NCI-H510A treated with DMSO at 0.1 percent for 48 hours (cell line): ENCODE measurements around the gene ZFP90.
"Not testable (repeated sequence)": the region's sequence is repeated elsewhere in the genome, so short reads cannot be mapped to it uniquely, and the experiment has no call there.

ENCODE experiments used
- DNase-seq: peaks from one replicate; lab custom pipeline; 2025; lab: John Stamatoyannopoulos, UW

ZFP90 gene

GRCh38 chr16:68519225-68519745 lies 19.8 kb upstream of the ZFP90 start:
- no peak for DNase-seq

- peak; percentile 78 for DNase-seq
These were observed 18.4 kb upstream of the ZFP90 start for GRCh38 chr16:68520649-68521086.

- no peak for DNase-seq
These were observed 14.8 kb upstream of the ZFP90 start for GRCh38 chr16:68524069-68524820.

- DNase-seq: no peak
These were observed 12.8 kb upstream of the ZFP90 start for GRCh38 chr16:68526143-68526781.

- DNase-seq: no peak
These were observed 12.3 kb upstream of the ZFP90 start for GRCh38 chr16:68526782-68527145.

- no peak for DNase-seq
These were observed 10.9 kb upstream of the ZFP90 start for GRCh38 chr16:68528233-68528632.

- peak; percentile 79 for DNase-seq
These were observed 10.3 kb upstream of the ZFP90 start for GRCh38 chr16:68528686-68529379.

- DNase-seq: no peak
These were observed 9.5 kb upstream of the ZFP90 start for GRCh38 chr16:68529608-68529930.

- DNase-seq: peak; percentile 60
These were observed 9.0 kb upstream of the ZFP90 start for GRCh38 chr16:68529931-68530701.

GRCh38 chr16:68533937-68534336 lies 5.2 kb upstream of the ZFP90 start:
- no peak for DNase-seq

- no peak for DNase-seq
These were observed 3.8 kb upstream of the ZFP90 start for GRCh38 chr16:68535331-68535730.

- no peak for DNase-seq
These were observed 684 bp downstream of the ZFP90 start for GRCh38 chr16:68539711-68540239.

- DNase-seq: no peak
These were observed 9.9 kb downstream of the ZFP90 start for GRCh38 chr16:68548947-68549346.

GRCh38 chr16:68553186-68553585 lies 14.1 kb downstream of the ZFP90 start:
- no peak for DNase-seq

GRCh38 chr16:68560341-68560740 lies 21.2 kb downstream of the ZFP90 start:
- not testable (repeated sequence) for DNase-seq

- DNase-seq: no peak
These were observed 24.7 kb downstream of the ZFP90 start for GRCh38 chr16:68563631-68564381.

- DNase-seq: no peak
These were observed 25.4 kb downstream of the ZFP90 start for GRCh38 chr16:68564382-68564985.

GRCh38 chr16:68574479-68574878 lies 35.4 kb downstream of the ZFP90 start:
- no peak for DNase-seq

- no peak for DNase-seq
These were observed 36.0 kb downstream of the ZFP90 start for GRCh38 chr16:68575082-68575481.

- DNase-seq: no peak
These were observed 38.3 kb downstream of the ZFP90 start for GRCh38 chr16:68577352-68577853.
